ENCODE measurements around the gene FAM118B. TPM values are rescaled to one million over a fixed set of nuclear protein-coding genes. Genes with fewer than 3 reads are reported as not detected.

Gene FAM118B
- total RNA-seq, 1 donor from 2014 or later = 20.7 TPM

GRCh38 chr11:126165311-126165720 lies 46.3 kb upstream of the FAM118B start:
- Mint-ChIP-seq H3K4me3 (no peak overlapping the region), H3K36me3 (no peaks in the 10 kb centered on the region), H3K9me3 (no peaks in the 10 kb centered on the region), H3K27ac (peak overlapping the region; percentile 67), H3K4me1 (peaks cover 52% of the 10 kb centered on the region), H3K27me3 (ENCODE audit: low read depth) (no peaks in the 10 kb centered on the region)
- TF ChIP-seq CTCF (IDR thresholded peaks at IDR 0.05; ENCODE audit: unreplicated experiment) = no peak
- DNase-seq (ENCODE audit: low spot score in 2 of 2, unreplicated experiment in 2 of 2) = no peak

DNA sequence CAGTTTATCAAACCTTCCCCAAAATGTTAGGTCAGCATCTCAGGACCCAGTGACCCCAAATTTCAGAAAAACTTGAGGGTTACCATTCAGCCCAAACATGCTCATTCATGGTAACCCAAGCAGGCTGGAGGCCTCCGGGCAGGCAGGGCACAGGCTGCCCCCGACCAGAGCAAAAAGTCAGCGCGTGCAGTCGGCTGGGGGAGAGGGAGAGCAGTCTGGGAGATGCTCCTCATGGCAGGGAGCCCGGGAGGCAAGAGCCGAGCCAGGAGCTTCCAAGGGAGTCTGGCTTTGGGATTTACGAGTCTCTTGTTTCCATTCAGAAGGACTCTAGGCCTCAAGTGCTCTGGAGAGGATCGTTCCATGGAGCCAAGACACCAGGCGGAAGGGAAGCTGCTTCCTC lies 45.8 kb upstream of the FAM118B start:
- TF ChIP-seq CTCF (IDR thresholded peaks at IDR 0.05; ENCODE audit: unreplicated experiment) = no peak
- Mint-ChIP-seq H3K36me3 (no peaks in the 10 kb centered on the region), H3K27me3 (ENCODE audit: low read depth) (no peaks in the 10 kb centered on the region), H3K4me3 (no peak overlapping the region), H3K4me1 (peaks cover 52% of the 10 kb centered on the region), H3K9me3 (no peaks in the 10 kb centered on the region), H3K27ac (peak overlapping the region; percentile 82)
- DNase-seq (ENCODE audit: low spot score in 2 of 2, unreplicated experiment in 2 of 2) = no peak

- DNase-seq (ENCODE audit: low spot score in 2 of 2, unreplicated experiment in 2 of 2) = no peak
- Mint-ChIP-seq H3K9me3 (no peaks in the 10 kb centered on the region), H3K27me3 (ENCODE audit: low read depth) (no peaks in the 10 kb centered on the region), H3K4me1 (peaks cover 52% of the 10 kb centered on the region), H3K27ac (peak overlapping the region; percentile 55), H3K4me3 (no peak overlapping the region), H3K36me3 (no peaks in the 10 kb centered on the region)
- no peak for TF ChIP-seq CTCF (IDR thresholded peaks at IDR 0.05; ENCODE audit: unreplicated experiment)
These were observed 45.2 kb upstream of the FAM118B start for GRCh38 chr11:126166413-126166812.

DNA sequence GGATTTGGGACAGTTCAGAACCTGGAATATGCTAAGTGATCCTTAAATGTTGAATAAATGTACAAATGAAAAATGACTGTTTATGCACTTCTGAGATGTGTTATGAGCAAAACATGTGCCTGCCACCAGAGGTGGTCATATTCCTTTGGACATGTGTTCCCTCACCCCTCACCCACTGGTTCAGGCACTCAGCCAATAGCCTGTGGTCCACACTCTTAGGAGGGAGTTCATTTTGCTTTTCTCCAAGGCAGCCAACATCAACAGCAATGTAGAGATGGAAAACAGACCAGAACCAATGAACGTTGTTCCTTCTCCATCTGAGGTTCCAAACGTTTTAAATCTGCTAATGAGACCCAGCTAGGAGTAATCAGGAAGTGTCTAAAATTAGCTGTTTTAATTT lies 44.1 kb upstream of the FAM118B start:
- H3K9me3 Mint-ChIP-seq = no peaks in the 10 kb centered on the region
- peak overlapping the region; percentile 55 for H3K27ac Mint-ChIP-seq
- H3K4me3 Mint-ChIP-seq = no peak overlapping the region
- no peak for DNase-seq (ENCODE audit: low spot score in 2 of 2, unreplicated experiment in 2 of 2)
- H3K27me3 Mint-ChIP-seq (ENCODE audit: low read depth) = peaks cover 2% of the 10 kb centered on the region
- H3K36me3 Mint-ChIP-seq = no peaks in the 10 kb centered on the region
- no peak for TF ChIP-seq CTCF (IDR thresholded peaks at IDR 0.05; ENCODE audit: unreplicated experiment)
- peaks cover 48% of the 10 kb centered on the region for H3K4me1 Mint-ChIP-seq

- Mint-ChIP-seq H3K9me3 (no peaks in the 10 kb centered on the region), H3K4me1 (peaks cover 32% of the 10 kb centered on the region), H3K36me3 (no peaks in the 10 kb centered on the region), H3K4me3 (no peak overlapping the region), H3K27ac (no peak overlapping the region), H3K27me3 (ENCODE audit: low read depth) (peaks cover 2% of the 10 kb centered on the region)
- TF ChIP-seq CTCF (IDR thresholded peaks at IDR 0.05; ENCODE audit: unreplicated experiment) = no peak
- no peak for DNase-seq (ENCODE audit: low spot score in 2 of 2, unreplicated experiment in 2 of 2)
These were observed 42.3 kb upstream of the FAM118B start for GRCh38 chr11:126169291-126169690.

DNA sequence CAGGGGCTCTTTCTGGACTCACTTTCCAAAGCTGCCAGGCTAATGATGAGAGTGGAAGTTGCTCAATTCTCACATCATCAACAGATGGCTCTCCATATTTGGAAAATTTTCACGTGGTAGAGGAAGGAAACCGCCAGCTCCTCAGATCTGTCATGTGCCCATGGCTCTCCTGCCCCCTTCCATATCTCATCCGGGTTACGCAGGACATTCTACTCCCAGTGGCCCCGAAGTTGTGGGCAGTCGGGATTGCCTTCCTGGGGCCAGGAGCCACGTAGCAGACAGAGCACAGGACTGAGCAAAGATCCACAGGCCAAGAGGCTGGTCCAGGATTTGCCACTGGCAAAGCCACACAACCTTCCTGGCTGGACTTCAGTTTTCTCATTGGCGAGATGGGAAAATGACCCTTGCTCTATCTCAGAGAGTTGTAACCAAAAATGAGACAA lies 39.0 kb upstream of the FAM118B start:
- Mint-ChIP-seq H3K27ac (no peak overlapping the region), H3K9me3 (no peaks in the 10 kb centered on the region), H3K36me3 (no peaks in the 10 kb centered on the region), H3K4me3 (no peak overlapping the region), H3K4me1 (peaks cover 6% of the 10 kb centered on the region), H3K27me3 (ENCODE audit: low read depth) (peaks cover 2% of the 10 kb centered on the region)
- no peak for TF ChIP-seq CTCF (IDR thresholded peaks at IDR 0.05; ENCODE audit: unreplicated experiment)
- no peak for DNase-seq (ENCODE audit: low spot score in 2 of 2, unreplicated experiment in 2 of 2)

All from mesothelial cell of epicardium (in vitro differentiated cells).